BJ (cell line): ENCODE data around the gene MPC2. TPM values are rescaled to one million over a fixed set of nuclear protein-coding genes. Genes with fewer than 3 reads are reported as not detected.
"Not testable (repeated sequence)": the region's sequence is repeated elsewhere in the genome, so short reads cannot be mapped to it uniquely, and the experiment has no call there.

ENCODE experiments used
- CTCF ChIA-PET: fragments of 350-600 bp; formaldehyde crosslinking; extraction: SDS; loops from one replicate; lab custom pipeline; 2021; ENCODE audit warnings: antibody characterized with exemption, inconsistent platforms; lab: Yijun Ruan, JAX
- POLR2A ChIA-PET: fragments of 300-600 bp; sonication (Branson Sonifier 250); formaldehyde crosslinking; extraction: SDS; loops from one replicate; lab custom pipeline; 2021; ENCODE audit warnings: antibody characterized with exemption; lab: Charles Lee
- DNase-seq: peaks from one replicate; pipeline ENCODE4 v3.0.0-alpha.2; 2011; ENCODE audit warnings: low read depth
- H3K27me3 ChIP-seq: 2 replicates; pipeline ENCODE4 v1.6.0; 2011; ENCODE audit warnings: low read length; ENCODE audit not compliant: control insufficient read depth, insufficient read depth
- H3K36me3 ChIP-seq: 2 replicates; pipeline ENCODE4 v1.5.1; 2011; ENCODE audit warnings: low read length; ENCODE audit not compliant: control insufficient read depth, insufficient read depth
- H3K4me3 ChIP-seq: 2 replicates; pipeline ENCODE4 v1.5.1; 2011; ENCODE audit warnings: low read depth, mild to moderate bottlenecking, control low read depth, low read length
- CTCF ChIP-seq: IDR thresholded peaks from 2 replicates; pipeline ENCODE4 v1.5.1; 2011; ENCODE audit warnings: low read depth, mild to moderate bottlenecking, control low read depth, inconsistent platforms, low read length, moderate library complexity; ENCODE audit not compliant: insufficient read depth
- polyA plus RNA-seq: library from polyadenylated mRNA; depleted of rRNA; stranded (reverse); fragments of >200 nt; gene quantifications from 2 replicates; pipeline ENCODE4 v1.2.3, GENCODE V29; 2011

Gene MPC2
- polyA plus RNA-seq, 1 experiment, result 24.2 TPM

- no peaks in the 10 kb centered on the region for H3K27me3 ChIP-seq
- CTCF ChIA-PET, result no interaction called here
Observed at GRCh38 chr1:167879508-167879907, 57.4 kb downstream of the MPC2 start.

DNA sequence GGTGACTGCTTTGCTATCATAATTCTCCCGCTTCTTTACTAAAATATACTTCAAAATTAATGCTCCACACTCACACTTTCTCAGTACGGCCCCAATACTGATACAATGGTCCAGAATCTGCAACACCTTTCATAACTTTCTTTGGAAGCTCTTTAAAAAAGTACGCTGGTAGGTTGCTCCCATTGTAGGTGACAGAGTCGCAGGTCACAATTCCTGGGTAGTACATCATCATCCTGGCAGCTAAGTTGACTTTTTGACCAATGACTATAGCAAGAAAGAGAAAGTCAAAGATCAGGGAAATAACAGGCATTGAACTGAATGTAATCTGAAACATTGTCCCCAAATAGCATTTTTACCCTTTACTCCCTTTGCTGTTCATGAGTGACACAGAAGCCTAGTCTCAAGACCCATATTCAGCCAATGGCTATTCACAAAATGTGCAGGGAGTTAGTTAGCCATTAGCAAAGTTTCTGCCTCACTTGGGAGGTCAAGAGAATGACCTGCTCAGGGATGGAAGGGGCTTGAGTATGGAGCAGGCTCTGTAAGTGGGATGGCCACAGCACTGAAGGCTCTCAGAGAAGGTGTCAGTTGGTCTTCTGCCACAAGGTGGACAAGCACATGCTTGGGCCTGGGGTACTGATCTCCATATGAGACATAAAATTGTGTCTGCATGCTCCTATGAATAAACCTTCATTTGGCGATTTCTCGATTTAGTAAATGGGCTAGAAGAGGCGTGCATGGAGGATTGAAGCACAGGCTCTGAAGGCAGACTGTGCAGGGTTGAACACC, 58.3 kb downstream of the MPC2 start:
- ChIA-PET POLR2A (no interaction called here), CTCF (no interaction called here)
- TF ChIP-seq CTCF, result no peak
- Histone ChIP-seq H3K27me3 (no peaks in the 10 kb centered on the region), H3K4me3 (no peak overlapping the region), H3K36me3 (no peaks in the 10 kb centered on the region)
- DNase-seq, result no peak

More at GRCh38 chr1:167879508-167879907, 57.4 kb downstream of the MPC2 start:
- no peak overlapping the region for H3K4me3 ChIP-seq
- no peaks in the 10 kb centered on the region for H3K36me3 ChIP-seq
- POLR2A ChIA-PET, result no interaction called here
- no peak for TF ChIP-seq CTCF
- DNase-seq, result no peak

DNA sequence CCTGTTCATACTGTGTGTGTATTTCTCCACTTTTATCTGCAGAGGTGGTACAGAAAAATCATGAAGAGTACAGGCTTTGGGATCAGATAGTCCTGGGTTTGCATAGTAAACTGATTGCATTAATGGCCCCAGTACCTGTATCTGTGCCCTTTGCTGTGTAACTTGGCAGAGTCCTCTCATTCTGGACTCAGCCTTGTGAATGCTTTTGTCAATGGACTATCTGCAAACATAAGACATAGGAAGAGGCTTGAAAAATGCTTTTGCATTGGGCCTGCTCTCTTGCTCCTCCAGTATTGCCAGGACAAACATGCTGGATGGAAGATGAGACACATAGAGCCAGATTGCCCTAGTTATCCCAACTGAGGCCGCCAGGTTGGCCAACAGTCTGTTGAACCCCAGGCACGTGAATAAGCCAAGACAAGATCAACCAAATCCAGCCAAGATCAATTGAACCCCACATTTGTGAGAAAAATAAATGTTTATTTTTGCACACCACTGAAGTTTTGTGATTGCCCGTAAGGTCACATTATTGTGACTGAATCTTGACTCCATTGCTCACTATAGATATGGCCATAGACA, 60.2 kb downstream of the MPC2 start:
- no peak for DNase-seq
- ChIA-PET CTCF (no interaction called here), POLR2A (no interaction called here)
- TF ChIP-seq CTCF, result no peak
- Histone ChIP-seq H3K36me3 (no peaks in the 10 kb centered on the region), H3K4me3 (no peak overlapping the region), H3K27me3 (no peaks in the 10 kb centered on the region)

GRCh38 chr1:167871331-167871730, 65.5 kb downstream of the MPC2 start:
- Histone ChIP-seq H3K27me3 (no peaks in the 10 kb centered on the region), H3K36me3 (no peaks in the 10 kb centered on the region), H3K4me3 (no peak overlapping the region)
- no peak for DNase-seq
- no peak for TF ChIP-seq CTCF
- POLR2A ChIA-PET, result no interaction called here
- CTCF ChIA-PET, result interaction anchor here (1.4 kb wide), 1 partner anchor 49 kb away, joined by 5 read pairs; no protein-coding TSS in a partner anchor

- H3K27me3 ChIP-seq, DNase-seq, H3K4me3 ChIP-seq, POLR2A ChIA-PET, H3K36me3 ChIP-seq: not testable (repeated sequence)
- CTCF ChIA-PET, result interaction anchor here (0.6 to 1.4 kb wide), 2 partner anchors 19 to 47 kb away, joined by 3 to 5 read pairs; no protein-coding TSS in a partner anchor
Observed at GRCh38 chr1:167869157-167870001, 67.5 kb downstream of the MPC2 start.

- H3K36me3 ChIP-seq, DNase-seq, POLR2A ChIA-PET, H3K27me3 ChIP-seq, H3K4me3 ChIP-seq: not testable (repeated sequence)
- CTCF ChIA-PET, result interaction anchor here (1.3 to 2.3 kb wide), 2 partner anchors 11 to 14 kb away, joined by 6 to 7 read pairs; no protein-coding TSS in a partner anchor
Observed at GRCh38 chr1:167866739-167867414, 70.0 kb downstream of the MPC2 start.
